GM12878 (cell line): Measurements from ENCODE around the gene PPP5C. TPM values are rescaled to one million over a fixed set of nuclear protein-coding genes. Genes with fewer than 3 reads are reported as not detected.

Source experiments
- ATAC-seq: fragments of 200-7000 bp; cut with Tn5 transposase; 3 replicates; pipeline ENCODE4 v1.9.1; 2020; ENCODE audit warnings: mild to moderate bottlenecking, moderate library complexity
- BruUV-seq: library from RNA; stranded (reverse); fragments of 400-500 nt; replicated peaks from 2 replicates; lab custom pipeline; 2021; lab: Mats Ljungman, UMichigan
- CTCF ChIA-PET: fragments of 300-600 bp; sonication (Branson Sonifier 250); formaldehyde crosslinking; extraction: SDS; loops from one replicate; lab custom pipeline; 2021; ENCODE audit warnings: inconsistent platforms; lab: Yijun Ruan, JAX
- POLR2A ChIA-PET: fragments of 350-600 bp; formaldehyde crosslinking; extraction: SDS; loops from one replicate; lab custom pipeline; 2021; ENCODE audit warnings: inconsistent platforms; lab: Charles Lee
- RAD21 ChIA-PET: fragments of 300-600 bp; sonication (Branson Sonifier 250); formaldehyde crosslinking; loops from one replicate; lab custom pipeline; 2023; ENCODE audit warnings: antibody characterized with exemption; ENCODE audit not compliant: unreplicated experiment; lab: Charles Lee
- SMC1A ChIA-PET: fragments of 300-600 bp; sonication (Branson Sonifier 250); formaldehyde crosslinking; loops from one replicate; lab custom pipeline; 2023; ENCODE audit not compliant: unreplicated experiment, uncharacterized antibody; lab: Charles Lee
- DNase-seq: peaks from one replicate; pipeline ENCODE4 v3.0.0-alpha.2; 2011; ENCODE audit warnings: low read depth, low spot score
- FAIRE-seq: peaks from 3 replicates; lab custom pipeline; 2011; peaks lifted over from hg19 to GRCh38; lab: Jason Lieb, UNC
- H2AFZ ChIP-seq: 2 replicates; pipeline ENCODE4 v1.6.0; 2011; ENCODE audit warnings: low read depth, low read length, control low read depth; ENCODE audit not compliant: control insufficient read depth
- H3K27ac ChIP-seq: 2 replicates; pipeline ENCODE4 v1.5.1; 2011; ENCODE audit warnings: control low read depth; ENCODE audit not compliant: control insufficient read depth, insufficient read depth
- H3K27me3 ChIP-seq, 2 experiments: replicated peaks in 1 of 2; 2 replicates each; pipeline versions ENCODE4 v1.6.0 to v1.6.1; 2011; ENCODE audit warnings: low read length in 1 of 2; ENCODE audit not compliant: control insufficient read depth in 2 of 2, insufficient read depth in 2 of 2
- H3K36me3 ChIP-seq, 2 experiments: 2 replicates each; pipeline ENCODE4 v1.5.1; 2011; ENCODE audit warnings: low read length in 1 of 2; ENCODE audit not compliant: control insufficient read depth in 2 of 2, insufficient read depth in 2 of 2
- H3K4me1 ChIP-seq: 2 replicates; pipeline ENCODE4 v1.6.1; 2011; ENCODE audit warnings: mild to moderate bottlenecking, low read length, moderate library complexity, mixed read lengths; ENCODE audit not compliant: control insufficient read depth, insufficient read depth
- H3K4me2 ChIP-seq: 2 replicates; pipeline ENCODE4 v1.6.0; 2011; ENCODE audit warnings: control low read depth; ENCODE audit not compliant: control insufficient read depth, insufficient read depth
- H3K4me3 ChIP-seq: fragments of 200-600 bp; sonication (generic); 2 replicates; pipeline ENCODE4 v1.5.1; 2016
- H3K79me2 ChIP-seq: 2 replicates; pipeline ENCODE4 v1.6.0; 2011; ENCODE audit warnings: low read length; ENCODE audit not compliant: control insufficient read depth, insufficient read depth
- H3K9ac ChIP-seq: 2 replicates; pipeline ENCODE4 v1.8.0; 2011; ENCODE audit warnings: low read length, control low read depth, mixed read lengths; ENCODE audit not compliant: control insufficient read depth, insufficient read depth
- H3K9me3 ChIP-seq: replicated peaks from 3 replicates; pipeline ENCODE4 v1.5.1; 2011; ENCODE audit warnings: mild to moderate bottlenecking, low read length; ENCODE audit not compliant: control insufficient read depth, insufficient read depth
- H4K20me1 ChIP-seq: 2 replicates; pipeline ENCODE4 v1.6.0; 2011; ENCODE audit not compliant: control insufficient read depth, insufficient read depth
- BCL11A ChIP-seq: IDR thresholded peaks from 2 replicates; pipeline ENCODE4 v1.6.1; 2011; ENCODE audit warnings: low read depth, low read length
- CREM ChIP-seq: IDR thresholded peaks from 2 replicates; pipeline ENCODE4 v1.6.1; 2014; ENCODE audit warnings: antibody characterized with exemption, low read depth
- E2F4 ChIP-seq: IDR thresholded peaks from 2 replicates; pipeline ENCODE4 v1.6.1; 2012; ENCODE audit warnings: low read depth, low read length, improper control_type of control experiment
- HDAC6 ChIP-seq: fragments of 200-600 bp; sonication (generic); IDR thresholded peaks from one replicate; pipeline ENCODE4 v1.8.0; 2017; ENCODE audit warnings: antibody characterized with exemption; ENCODE audit not compliant: unreplicated experiment
- IKZF1 ChIP-seq: fragments of 450-650 bp; conservative IDR thresholded peaks from 2 replicates; pipeline ENCODE4 v1.6.1; 2017; ENCODE audit warnings: antibody characterized with exemption, mild to moderate bottlenecking
- IRF5 ChIP-seq: fragments of 450-650 bp; IDR thresholded peaks from 2 replicates; pipeline ENCODE4 v1.6.1; 2017; ENCODE audit warnings: borderline replicate concordance
- JUNB ChIP-seq: IDR thresholded peaks from 2 replicates; pipeline ENCODE4 v1.6.1; 2016; ENCODE audit warnings: antibody characterized with exemption, mild to moderate bottlenecking
- MEF2B ChIP-seq: fragments of 450-650 bp; IDR thresholded peaks from 2 replicates; pipeline ENCODE4 v1.6.1; 2018; ENCODE audit warnings: mild to moderate bottlenecking, moderate library complexity; ENCODE audit not compliant: partially characterized antibody, poor library complexity, severe bottlenecking
- MTA2 ChIP-seq: fragments of 450-650 bp; IDR thresholded peaks from 2 replicates; pipeline ENCODE4 v1.6.1; 2016; ENCODE audit warnings: low read depth, mild to moderate bottlenecking, moderate library complexity
- NFXL1 ChIP-seq: fragments of 450-650 bp; IDR thresholded peaks from 2 replicates; pipeline ENCODE4 v1.6.1; 2017; ENCODE audit warnings: antibody characterized with exemption, mild to moderate bottlenecking, borderline replicate concordance
- NFYA ChIP-seq: IDR thresholded peaks from 2 replicates; pipeline ENCODE4 v1.6.1; 2011; ENCODE audit warnings: low read depth, mild to moderate bottlenecking, low read length, improper control_type of control experiment, borderline replicate concordance
- PBX3 ChIP-seq: IDR thresholded peaks from 2 replicates; pipeline ENCODE4 v1.6.1; 2011; ENCODE audit warnings: mild to moderate bottlenecking, low read depth, low read length, moderate library complexity; ENCODE audit not compliant: insufficient replicate concordance
- RELB ChIP-seq: fragments of 450-650 bp; IDR thresholded peaks from 2 replicates; pipeline ENCODE4 v1.6.1; 2017; ENCODE audit warnings: low read depth, mild to moderate bottlenecking, moderate library complexity
- SIN3A ChIP-seq: IDR thresholded peaks from 2 replicates; pipeline ENCODE4 v1.6.1; 2012; ENCODE audit warnings: low read depth, low read length, improper control_type of control experiment
- SPI1 ChIP-seq: IDR thresholded peaks from 2 replicates; pipeline ENCODE4 v1.6.1; 2011; ENCODE audit warnings: low read depth, mild to moderate bottlenecking, low read length, moderate library complexity, borderline replicate concordance; ENCODE audit not compliant: insufficient read depth
- SREBF2 ChIP-seq: IDR thresholded peaks from 2 replicates; pipeline ENCODE4 v1.6.1; 2012; ENCODE audit warnings: mild to moderate bottlenecking, low read length
- ZNF622 ChIP-seq: fragments of 450-650 bp; IDR thresholded peaks from 2 replicates; pipeline ENCODE4 v1.6.1; 2017; ENCODE audit warnings: mild to moderate bottlenecking, inconsistent platforms
- WGBS: methylation state at CpG from one replicate; pipeline ENCODE4 v1.1.6; 2016; ENCODE audit warnings: low lambda C conversion rate; ENCODE audit not compliant: insufficient replicate concordance, insufficient coverage; ENCODE audit errors: missing lambda C conversion rate; 5-methylcytosine and 5-hydroxymethylcytosine counted together
- in situ Hi-C: fragments of 300-500 bp; cut with MboI; formaldehyde crosslinking; loops from 9 replicates; pipeline ENCODE4 v1.14.3; 2018; ENCODE audit warnings: mixed read lengths
- intact Hi-C: fragments of 100-400 bp; cut with micrococcal nuclease; formaldehyde crosslinking; loops from one replicate; pipeline ENCODE4 v1.14.2; 2022; ENCODE audit not compliant: unreplicated experiment
- polyA plus RNA-seq, 11 experiments: library from polyadenylated mRNA; depleted of rRNA in 4 of 11; unstranded in 6 of 11; stranded (reverse) in 5 of 11; fragments of >200 nt; fragmentation: Nextera tagmentation in 4 of 11; fragmentation: Illumina TruSeq in 1 of 11; extraction: Ambion mirVana in 4 of 11; extraction: Trizol in 1 of 11; gene quantifications; 1 replicate in 1 of 11; 2 replicates in 10 of 11; pipeline versions ENCODE4 v1.2.1 to v1.2.3, GENCODE V29; 2011 to 2016; ENCODE audit warnings: inconsistent platforms in 2 of 11, missing spikeins in 2 of 11, low read depth in 1 of 11
- total RNA-seq, 4 experiments: library from RNA; depleted of rRNA in 3 of 4; stranded (reverse); fragments of >200 nt in 3 of 4; fragmentation: Illumina TruSeq in 1 of 4; extraction: Trizol in 1 of 4; gene quantifications; 2 replicates each; pipeline versions ENCODE4 v1.2.1 to v1.2.3, GENCODE V29; 2013 to 2021

The PPP5C gene
- total and polyA plus RNA-seq, 10 of the 15 experiments (the other 5 are each of a cell fraction or from before 2014, with no cell fraction given) = 1.1 to 154 (median 94.5) TPM

- no peak for TF ChIP-seq E2F4
- no peak for TF ChIP-seq NFXL1
- TF ChIP-seq RELB = no peak
Measured at GRCh38 chr19:46411088-46411924, 64.4 kb downstream of the PPP5C start (continued).

- Histone ChIP-seq H3K27ac (no peak overlapping the region), H2AFZ (no peak overlapping the region), H3K9ac (no peak overlapping the region), H3K4me3 (no peak overlapping the region), H3K36me3 (no peaks in the 10 kb centered on the region), H3K27me3 (peaks cover 0 to 2% of the 10 kb centered on the region in 2 experiments; a peak in 3 of 4 replicates), H3K4me2 (no peak overlapping the region), H3K4me1 (no peaks in the 10 kb centered on the region), H3K9me3 (no peaks in the 10 kb centered on the region), H3K79me2 (no peaks in the 10 kb centered on the region), H4K20me1 (no peaks in the 10 kb centered on the region)
- ChIA-PET POLR2A (no interaction called here), CTCF (no interaction called here), SMC1A (no interaction called here), RAD21 (no interaction called here)
- DNase-seq (no peak), FAIRE-seq (no peak), ATAC-seq (no peak)
- in situ Hi-C loops = no loop called here
- intact Hi-C loops = no loop called here
- no TSS peak for BruUV-seq
- 80% methylated on average over 53 of the region's 54 CpGs for WGBS
- TF ChIP-seq IRF5 (no peak), SPI1 (no peak), SREBF2 (no peak), ZNF622 (no peak), IKZF1 (no peak), BCL11A (no peak), HDAC6 (no peak), JUNB (no peak), PBX3 (no peak), MEF2B (no peak), MTA2 (no peak), CREM (no peak), SIN3A (no peak), NFYA (no peak)
Measured at GRCh38 chr19:46411925-46412649, 65.2 kb downstream of the PPP5C start.
